Measurements from ENCODE around the gene GALNT17.

DNA sequence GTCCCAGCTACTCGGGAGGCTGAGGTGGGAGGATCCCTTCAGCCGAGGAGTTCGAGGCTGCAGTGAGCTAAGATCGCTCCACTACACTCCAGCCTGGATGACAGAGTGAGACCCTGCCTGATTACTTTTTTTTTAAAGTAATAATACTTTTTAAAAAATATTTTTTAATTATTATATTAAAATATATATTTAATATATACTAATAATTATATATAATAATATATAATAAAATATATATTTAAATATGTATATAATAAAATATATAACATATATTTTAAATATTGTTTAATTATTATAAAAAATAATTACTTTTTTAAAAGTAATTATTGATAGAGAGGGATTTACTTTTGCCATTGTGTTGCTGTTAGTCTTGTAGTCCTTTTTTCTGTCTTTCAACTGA is 169.2 kb downstream of the GALNT17 start:
- no peak for TF ChIP-seq EZH2 (IDR thresholded peaks at IDR 0.05; ENCODE audit: low read length, unreplicated experiment)
- TF ChIP-seq, protein P1, sequence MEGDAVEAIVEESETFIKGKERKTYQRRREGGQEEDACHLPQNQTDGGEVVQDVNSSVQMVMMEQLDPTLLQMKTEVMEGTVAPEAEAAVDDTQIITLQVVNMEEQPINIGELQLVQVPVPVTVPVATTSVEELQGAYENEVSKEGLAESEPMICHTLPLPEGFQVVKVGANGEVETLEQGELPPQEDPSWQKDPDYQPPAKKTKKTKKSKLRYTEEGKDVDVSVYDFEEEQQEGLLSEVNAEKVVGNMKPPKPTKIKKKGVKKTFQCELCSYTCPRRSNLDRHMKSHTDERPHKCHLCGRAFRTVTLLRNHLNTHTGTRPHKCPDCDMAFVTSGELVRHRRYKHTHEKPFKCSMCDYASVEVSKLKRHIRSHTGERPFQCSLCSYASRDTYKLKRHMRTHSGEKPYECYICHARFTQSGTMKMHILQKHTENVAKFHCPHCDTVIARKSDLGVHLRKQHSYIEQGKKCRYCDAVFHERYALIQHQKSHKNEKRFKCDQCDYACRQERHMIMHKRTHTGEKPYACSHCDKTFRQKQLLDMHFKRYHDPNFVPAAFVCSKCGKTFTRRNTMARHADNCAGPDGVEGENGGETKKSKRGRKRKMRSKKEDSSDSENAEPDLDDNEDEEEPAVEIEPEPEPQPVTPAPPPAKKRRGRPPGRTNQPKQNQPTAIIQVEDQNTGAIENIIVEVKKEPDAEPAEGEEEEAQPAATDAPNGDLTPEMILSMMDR (conservative IDR thresholded peaks at IDR 0.05; ENCODE audit: low read depth, low read length) = no peak
- no peak for TF ChIP-seq EZH2phosphoT487 (IDR thresholded peaks at IDR 0.05; ENCODE audit: borderline replicate concordance, low read length)
